Stromal cell of bone marrow (primary cell): ENCODE results near the gene SNX14.
A peak's percentile ranks its signal among the peaks of the same experiment; 100 is the strongest.

Source experiments
- DNase-seq: peaks from one replicate; pipeline ENCODE4 v3.0.0-alpha.2; 2012; ENCODE audit warnings: low read depth

Gene SNX14

GRCh38 chr6:85506441-85507093 is 87.1 kb downstream of the SNX14 start:
- no peak for DNase-seq

GRCh38 chr6:85498596-85499258 is 94.9 kb downstream of the SNX14 start:
- no peak for DNase-seq

GRCh38 chr6:85496856-85497255 is 96.8 kb downstream of the SNX14 start:
- no peak for DNase-seq

GRCh38 chr6:85496009-85496579 is 97.6 kb downstream of the SNX14 start:
- DNase-seq = no peak

- DNase-seq = no peak
Observed at GRCh38 chr6:85494547-85495536, 98.8 kb downstream of the SNX14 start.

GRCh38 chr6:85493389-85493788 is 100.3 kb downstream of the SNX14 start:
- DNase-seq = no peak

- DNase-seq = no peak
Observed at GRCh38 chr6:85490516-85491248, 103.0 kb downstream of the SNX14 start.

GRCh38 chr6:85484948-85485347 is 108.7 kb downstream of the SNX14 start:
- no peak for DNase-seq

- no peak for DNase-seq
Observed at GRCh38 chr6:85483846-85484245, 109.8 kb downstream of the SNX14 start.

GRCh38 chr6:85482905-85483700 is 110.6 kb downstream of the SNX14 start:
- peak; percentile 64 for DNase-seq

GRCh38 chr6:85482206-85482904 is 111.3 kb downstream of the SNX14 start:
- peak; percentile 76 for DNase-seq

- DNase-seq = no peak
Observed at GRCh38 chr6:85479208-85479607, 114.5 kb downstream of the SNX14 start.

- no peak for DNase-seq
Observed at GRCh38 chr6:85476532-85476931, 117.1 kb downstream of the SNX14 start.

GRCh38 chr6:85473748-85474147 is 119.9 kb downstream of the SNX14 start:
- DNase-seq = no peak

- DNase-seq = no peak
Observed at GRCh38 chr6:85472744-85473143, 120.9 kb downstream of the SNX14 start.

- DNase-seq = no peak
Observed at GRCh38 chr6:85470023-85470410, 123.6 kb downstream of the SNX14 start.

- DNase-seq = no peak
Observed at GRCh38 chr6:85469276-85470022, 124.2 kb downstream of the SNX14 start.

- DNase-seq = no peak
Observed at GRCh38 chr6:85468326-85468725, 125.3 kb downstream of the SNX14 start.

GRCh38 chr6:85465762-85466161 is 127.9 kb downstream of the SNX14 start:
- DNase-seq = no peak
